Measurements from ENCODE around the gene GNG13.
A peak's percentile ranks its signal among the peaks of the same experiment; 100 is the strongest.

GNG13 gene

DNA sequence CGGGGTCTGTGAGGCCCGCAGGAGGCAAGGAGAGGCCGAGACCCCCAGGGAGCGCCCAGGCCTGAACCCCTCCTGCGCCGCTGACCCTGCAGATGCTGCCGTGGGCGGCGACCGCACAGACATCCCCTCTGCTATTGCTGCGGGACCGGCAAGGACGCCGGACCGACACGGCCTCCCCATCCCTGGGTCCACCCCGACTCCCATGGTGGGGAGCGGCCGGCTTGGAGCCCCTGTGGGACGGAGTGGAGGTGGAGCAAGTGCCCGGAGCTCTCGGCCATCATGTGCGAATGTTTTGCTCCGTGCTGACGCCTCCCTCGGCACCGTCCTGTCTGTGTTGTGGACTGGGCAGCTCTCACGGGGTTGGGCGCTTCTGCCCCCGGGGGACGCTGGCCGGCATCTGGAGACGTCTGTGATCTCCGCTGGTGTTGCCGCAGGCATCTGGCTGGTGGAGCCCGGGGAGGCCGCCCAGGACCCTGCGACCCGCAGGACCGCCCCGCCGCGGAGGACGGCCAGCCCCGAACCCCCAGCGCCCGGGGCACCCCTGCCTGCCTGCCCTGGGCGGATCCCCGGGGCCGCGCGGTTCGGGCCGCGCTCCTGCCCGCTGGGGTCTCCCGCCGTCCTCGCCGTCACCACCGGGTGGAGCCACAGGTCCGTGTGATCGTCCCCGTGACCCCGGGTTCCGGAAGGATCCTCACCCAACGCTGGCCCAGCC lies 12.8 kb upstream of the GNG13 start:
- no peak overlapping the region for H3K27ac ChIP-seq
- DNase-seq (ENCODE audit: low spot score) = no peak
- TF ChIP-seq, protein P1, sequence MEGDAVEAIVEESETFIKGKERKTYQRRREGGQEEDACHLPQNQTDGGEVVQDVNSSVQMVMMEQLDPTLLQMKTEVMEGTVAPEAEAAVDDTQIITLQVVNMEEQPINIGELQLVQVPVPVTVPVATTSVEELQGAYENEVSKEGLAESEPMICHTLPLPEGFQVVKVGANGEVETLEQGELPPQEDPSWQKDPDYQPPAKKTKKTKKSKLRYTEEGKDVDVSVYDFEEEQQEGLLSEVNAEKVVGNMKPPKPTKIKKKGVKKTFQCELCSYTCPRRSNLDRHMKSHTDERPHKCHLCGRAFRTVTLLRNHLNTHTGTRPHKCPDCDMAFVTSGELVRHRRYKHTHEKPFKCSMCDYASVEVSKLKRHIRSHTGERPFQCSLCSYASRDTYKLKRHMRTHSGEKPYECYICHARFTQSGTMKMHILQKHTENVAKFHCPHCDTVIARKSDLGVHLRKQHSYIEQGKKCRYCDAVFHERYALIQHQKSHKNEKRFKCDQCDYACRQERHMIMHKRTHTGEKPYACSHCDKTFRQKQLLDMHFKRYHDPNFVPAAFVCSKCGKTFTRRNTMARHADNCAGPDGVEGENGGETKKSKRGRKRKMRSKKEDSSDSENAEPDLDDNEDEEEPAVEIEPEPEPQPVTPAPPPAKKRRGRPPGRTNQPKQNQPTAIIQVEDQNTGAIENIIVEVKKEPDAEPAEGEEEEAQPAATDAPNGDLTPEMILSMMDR (IDR thresholded peaks at IDR 0.05) = no peak
- H3K4me3 ChIP-seq = peak overlapping the region; percentile 54

DNA sequence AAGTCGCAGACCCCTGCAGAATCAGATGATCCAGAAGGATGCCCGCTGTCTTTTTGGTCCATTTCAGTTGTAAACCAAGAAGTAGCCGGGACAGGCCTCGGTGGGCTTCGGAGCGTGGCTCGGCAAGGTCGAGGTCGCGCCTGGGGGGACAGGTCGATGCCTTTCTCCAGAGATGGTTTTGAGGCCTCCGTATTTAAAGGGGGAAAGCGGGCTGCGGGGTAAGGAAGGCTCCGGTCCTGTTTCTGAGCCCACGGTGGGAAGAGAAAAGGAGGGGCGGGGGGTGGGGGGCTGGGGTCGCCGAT lies 7.5 kb upstream of the GNG13 start:
- no peak for DNase-seq (ENCODE audit: low spot score)
- TF ChIP-seq, protein P1 (IDR thresholded peaks at IDR 0.05) = no peak
- peak overlapping the region; percentile 91 for H3K4me3 ChIP-seq
- peak overlapping the region in 1 of 2 donors; percentile 94 for H3K27ac ChIP-seq

DNA sequence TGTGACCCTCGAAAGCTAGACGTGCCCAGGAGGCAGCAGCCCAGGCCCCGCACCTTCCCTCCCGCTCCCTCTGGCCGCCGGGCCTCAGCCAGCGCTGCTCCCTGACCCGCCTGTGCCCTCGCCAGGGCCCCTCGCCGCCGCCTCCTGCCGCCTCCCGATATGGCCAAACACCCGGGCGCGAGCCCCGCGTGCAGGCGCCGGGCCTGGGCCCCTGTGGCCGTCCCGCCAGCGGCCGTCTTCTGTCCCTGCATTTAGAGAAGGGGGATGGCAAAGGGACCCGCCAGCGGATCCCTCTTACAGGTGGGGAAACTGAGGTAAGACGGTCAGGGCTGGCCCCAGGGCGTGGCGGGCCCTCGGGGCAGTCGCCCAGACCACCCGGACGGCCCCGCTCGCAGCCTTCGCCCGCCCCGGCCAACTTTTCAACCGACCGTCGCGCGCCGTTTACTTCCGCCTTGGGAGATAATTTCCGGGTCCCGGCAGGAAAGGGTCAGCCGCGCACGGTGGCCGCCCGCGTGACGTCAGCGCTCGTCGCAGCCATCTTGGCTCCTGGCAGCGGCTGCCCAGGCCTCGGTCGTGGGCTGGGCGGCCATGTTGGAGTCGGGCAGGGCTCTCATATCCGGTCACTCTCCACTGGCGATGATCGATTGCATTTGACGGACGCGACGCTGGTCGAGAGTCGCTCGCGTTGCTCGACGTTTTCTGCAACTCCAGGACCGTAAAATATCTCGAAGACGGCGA lies 7.0 kb upstream of the GNG13 start:
- Histone ChIP-seq H3K4me3 (peak overlapping the region; percentile 91), H3K27ac (peak overlapping the region; percentile 79 to 94)
- peak; percentile 93 for DNase-seq (ENCODE audit: low spot score)
- TF ChIP-seq, protein P1 (IDR thresholded peaks at IDR 0.05) = no peak

DNA sequence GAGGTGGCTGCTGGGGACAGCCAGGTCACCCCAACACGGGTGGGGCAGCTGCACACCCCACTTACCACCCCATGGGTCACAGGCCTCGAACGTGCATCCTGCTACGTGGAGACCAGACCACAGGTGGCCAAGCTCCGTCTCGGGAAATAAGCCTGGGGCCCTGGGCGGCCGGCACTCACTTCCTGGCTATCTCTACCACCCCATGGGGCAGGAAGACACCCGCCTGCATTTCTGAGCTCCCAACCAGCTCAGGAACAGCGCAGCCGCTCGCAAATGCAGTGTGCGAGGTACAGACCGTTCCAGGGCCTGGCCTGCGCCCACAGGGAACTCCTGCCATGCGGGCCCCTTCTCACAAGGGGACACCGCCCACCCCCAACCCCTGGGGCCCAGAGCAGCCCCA lies 4.9 kb upstream of the GNG13 start:
- TF ChIP-seq, protein P1 (IDR thresholded peaks at IDR 0.05) = no peak
- no peak for DNase-seq (ENCODE audit: low spot score)
- Histone ChIP-seq H3K27ac (no peak overlapping the region), H3K4me3 (no peak overlapping the region)

DNA sequence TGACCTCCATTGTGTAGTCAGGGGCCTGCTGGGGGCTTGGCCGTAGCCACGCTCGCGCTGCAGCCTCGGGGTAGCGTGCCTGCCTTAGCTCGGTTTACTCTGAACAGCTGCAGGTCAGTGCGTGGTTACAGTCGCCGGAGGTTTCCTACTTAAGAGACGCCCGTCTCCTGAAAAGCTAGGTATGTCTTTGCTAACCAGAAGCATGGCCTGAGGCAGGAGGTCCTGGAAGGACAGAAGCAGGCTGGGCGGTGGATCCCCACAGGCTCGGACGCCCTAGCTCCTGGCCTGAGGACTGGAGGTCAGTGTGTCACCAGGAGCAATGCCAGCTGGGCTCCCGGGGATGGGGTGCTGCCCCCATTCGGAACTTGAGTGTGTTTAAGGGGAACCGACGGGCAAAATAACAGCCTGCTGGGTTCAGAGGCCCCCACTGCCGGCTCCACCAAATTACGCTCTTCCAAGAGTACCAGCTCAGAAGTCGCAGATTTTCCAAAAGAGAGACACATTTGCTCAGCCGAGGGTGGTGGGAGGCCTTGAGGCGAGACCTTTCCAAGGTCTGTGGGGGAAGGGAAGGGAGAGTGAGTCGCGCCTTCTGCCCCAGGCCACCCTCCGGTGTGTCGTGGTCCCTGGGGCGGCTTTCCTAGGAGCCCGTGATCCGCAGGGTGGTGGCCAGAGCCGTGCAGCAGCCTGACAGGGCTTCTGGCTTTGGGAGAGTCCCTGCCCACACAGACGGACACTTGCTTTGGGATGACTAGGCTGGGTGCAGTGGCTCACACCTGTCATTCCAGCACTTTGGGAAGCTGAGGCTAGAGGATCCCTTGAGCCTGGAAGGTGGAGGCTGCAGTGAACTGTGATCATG lies 3.9 kb upstream of the GNG13 start:
- TF ChIP-seq, protein P1 (IDR thresholded peaks at IDR 0.05) = no peak
- H3K27ac ChIP-seq = no peak overlapping the region
- DNase-seq (ENCODE audit: low spot score) = no peak
- H3K4me3 ChIP-seq = no peak overlapping the region

DNA sequence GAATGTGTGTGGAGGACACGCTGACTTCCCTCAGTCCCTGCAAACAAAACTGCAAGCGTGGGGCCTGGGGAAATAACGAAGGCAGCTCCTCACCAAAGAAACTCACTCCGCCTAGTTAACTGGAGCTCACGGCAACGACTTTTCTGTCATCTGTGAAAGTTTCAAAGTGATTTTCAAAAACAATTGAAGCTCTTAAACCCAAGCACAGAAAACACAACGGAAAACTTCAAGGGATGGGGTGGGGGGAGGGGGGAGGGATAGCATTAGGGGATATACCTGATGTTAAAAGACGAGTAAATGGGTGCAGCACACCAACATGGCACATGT lies 3.2 kb upstream of the GNG13 start:
- DNase-seq (ENCODE audit: low spot score) = no peak
- no peak overlapping the region for H3K4me3 ChIP-seq
- TF ChIP-seq, protein P1 (IDR thresholded peaks at IDR 0.05) = no peak
- H3K27ac ChIP-seq = no peak overlapping the region

Data from coronary artery (tissue), 2 donors.